ENCODE data around the gene KCTD14.
"Not testable (repeated sequence)": the region's sequence is repeated elsewhere in the genome, so short reads cannot be mapped to it uniquely, and the experiment has no call there.

The KCTD14 gene

GRCh38 chr11:78020246-78020645, 2.8 kb downstream of the KCTD14 start:
- FAIRE-seq, result no peak

- no peak for FAIRE-seq
These were observed 3.3 kb downstream of the KCTD14 start for GRCh38 chr11:78019808-78020207.

GRCh38 chr11:78015878-78016277, 7.2 kb downstream of the KCTD14 start:
- no peak for FAIRE-seq

- not testable (repeated sequence) for FAIRE-seq
These were observed 8.0 kb downstream of the KCTD14 start for GRCh38 chr11:78014937-78015520.

- FAIRE-seq, result no peak
These were observed 11.8 kb downstream of the KCTD14 start for GRCh38 chr11:78011301-78011700.

GRCh38 chr11:78010755-78011154, 12.3 kb downstream of the KCTD14 start:
- FAIRE-seq, result no peak

- no peak for FAIRE-seq
These were observed 12.8 kb downstream of the KCTD14 start for GRCh38 chr11:78010304-78010703.

- no peak for FAIRE-seq
These were observed 14.0 kb downstream of the KCTD14 start for GRCh38 chr11:78009062-78009461.

GRCh38 chr11:78000193-78000592, 22.9 kb downstream of the KCTD14 start:
- FAIRE-seq, result no peak

GRCh38 chr11:77999446-78000030, 23.5 kb downstream of the KCTD14 start:
- no peak for FAIRE-seq

GRCh38 chr11:77994434-77995362, 28.4 kb downstream of the KCTD14 start, which contains the start of gene INTS4:
Gene INTS4, minus strand, starts transcription at chr11:77994668. Its CDS starts 25 bp downstream, at chr11:77994643.
- FAIRE-seq, result peak; percentile 91

GRCh38 chr11:77993902-77994301, 29.2 kb downstream of the KCTD14 start:
- no peak for FAIRE-seq

- no peak for FAIRE-seq
These were observed 32.1 kb downstream of the KCTD14 start for GRCh38 chr11:77990981-77991380.

GRCh38 chr11:77986456-77986855, 36.6 kb downstream of the KCTD14 start:
- not testable (repeated sequence) for FAIRE-seq

- no peak for FAIRE-seq
These were observed 41.6 kb downstream of the KCTD14 start for GRCh38 chr11:77981346-77981947.

GRCh38 chr11:77968337-77968736, 54.7 kb downstream of the KCTD14 start:
- no peak for FAIRE-seq

GRCh38 chr11:77967753-77968152, 55.3 kb downstream of the KCTD14 start:
- no peak for FAIRE-seq

GRCh38 chr11:77967121-77967520, 56.0 kb downstream of the KCTD14 start:
- no peak for FAIRE-seq

GRCh38 chr11:77966338-77966737, 56.7 kb downstream of the KCTD14 start:
- FAIRE-seq, result no peak

Measured in TTC549 (cell line).